Measurements from ENCODE around the gene STX16.

- no peak for TF ChIP-seq CTCF (IDR thresholded peaks at IDR 0.05; ENCODE audit: poor library complexity)
- no peak for TF ChIP-seq EZH2phosphoT487 (IDR thresholded peaks at IDR 0.05; ENCODE audit: low read depth, severe bottlenecking, unreplicated experiment)
- no peak for TF ChIP-seq EZH2 (IDR thresholded peaks at IDR 0.05; ENCODE audit: borderline replicate concordance)
Observed at GRCh38 chr20:58634059-58634458, 17.0 kb upstream of the STX16 start.

Data from hepatocyte (in vitro differentiated cells).